ENCODE data around the gene REXO1. TPM values are rescaled to one million over a fixed set of nuclear protein-coding genes. Genes with fewer than 3 reads are reported as not detected.

REXO1 gene
- total and polyA plus RNA-seq, 2 of the 8 experiments (the other 6 are each of a cell fraction or from before 2014, with no cell fraction given): 42.4 to 44.3 TPM

DNA sequence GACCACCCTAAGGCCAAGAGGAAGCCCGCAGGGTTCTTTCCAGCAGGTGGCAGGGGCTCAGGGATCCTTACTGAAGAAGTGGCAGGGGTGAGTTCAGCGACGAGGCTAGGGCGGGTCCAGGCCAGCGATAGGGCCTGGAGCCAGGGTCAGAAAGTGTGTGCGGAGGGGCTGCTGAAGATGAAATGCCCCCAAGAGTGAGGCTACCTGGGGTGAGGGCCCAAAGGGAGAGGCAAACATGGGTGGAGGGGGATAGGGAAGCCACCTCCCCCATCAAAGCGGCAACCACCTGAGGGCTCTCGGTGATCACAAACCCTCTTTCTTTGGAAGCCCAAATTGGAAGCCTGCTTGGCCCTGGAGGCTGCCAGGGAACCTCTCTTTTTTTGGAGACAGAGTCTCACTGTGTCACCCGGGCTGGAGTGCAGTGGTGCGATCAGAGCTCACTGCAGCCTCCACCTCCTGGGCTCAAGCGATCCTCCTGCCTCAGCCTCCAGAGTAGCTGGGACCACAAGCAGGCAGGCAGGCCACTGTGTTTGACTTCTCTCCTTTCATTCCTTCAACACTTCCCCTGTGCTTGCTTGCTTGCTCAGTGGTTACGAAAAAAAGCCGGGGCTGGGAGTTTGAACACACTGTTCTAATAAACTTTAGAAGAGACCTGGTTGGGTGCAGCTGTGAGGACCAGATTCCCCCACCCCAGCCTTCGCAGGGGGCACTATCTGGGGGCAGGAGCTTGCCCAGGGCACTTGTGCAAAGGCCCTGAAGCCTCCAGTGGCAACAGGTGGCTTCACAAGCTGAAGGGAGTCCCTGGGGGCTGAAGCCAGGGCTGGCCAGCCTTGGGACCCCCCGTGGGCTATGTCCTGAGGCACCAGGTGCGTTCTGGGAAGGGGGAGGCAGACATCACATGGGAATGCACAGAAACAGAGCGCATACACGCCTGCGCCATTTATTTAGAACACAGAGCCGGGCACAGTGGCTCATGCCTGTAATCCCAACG is 34.8 kb downstream of the REXO1 start:
- CTCF ChIA-PET (ENCODE audit: partially characterized antibody): interaction anchor here (0.6 to 3.6 kb wide), 15 partner anchors 9 to 1844 kb away, joined by 3 to 48 read pairs (median 6); no protein-coding TSS in a partner anchor
- peak overlapping the region; percentile 63 to 94 for H3K4me2 ChIP-seq (ENCODE audit: insufficient read depth in 1 of 2, low read depth in 2 of 2, low read length in 2 of 2)
- H3K23me2 ChIP-seq (ENCODE audit: low read depth, low read length): peaks cover 2% of the 10 kb centered on the region
- no peak overlapping the region for H2AFZ ChIP-seq (ENCODE audit: low read length)
- peak overlapping the region; percentile 49 to 69 (median 56); a peak in 7 of 8 replicates for H3K4me3 ChIP-seq (ENCODE audit: extremely low read depth in 1 of 4, insufficient read depth in 2 of 4, low read depth in 3 of 4, low read length in 4 of 4)
- H4K5ac ChIP-seq (ENCODE audit: insufficient read length, low read depth, low read length): no peak overlapping the region
- H2AK5ac ChIP-seq (ENCODE audit: low read depth, low read length): no peak overlapping the region
- POLR2A ChIA-PET (ENCODE audit: partially characterized antibody): interaction anchor here (0.9 to 1.4 kb wide), 5 partner anchors 13 to 79 kb away, joined by 3 read pairs; no protein-coding TSS in a partner anchor
- no peak overlapping the region; the same call in 1 of the 2 replicates for H4K8ac ChIP-seq (ENCODE audit: extremely low read depth, insufficient read depth, low read length)
- H3K14ac ChIP-seq (ENCODE audit: insufficient read length): no peak overlapping the region
- H3K79me1 ChIP-seq (ENCODE audit: low read depth, low read length): no peaks in the 10 kb centered on the region; the same call in 1 of the 2 replicates
- H3K9ac ChIP-seq (replicated peaks in 1 of 4; ENCODE audit: extremely low read depth in 1 of 4, low read depth in 3 of 4, low read length in 3 of 4): peak overlapping the region in 1 of 4 experiments; percentile 12; a peak in 1 of 7 replicates
- H3K9me3 ChIP-seq (ENCODE audit: insufficient read depth in 2 of 2, low read depth in 1 of 2, low read length in 1 of 2): no peaks in the 10 kb centered on the region
- H2BK12ac ChIP-seq (ENCODE audit: low read depth, low read length): no peak overlapping the region
- H3K36me3 ChIP-seq (ENCODE audit: control insufficient read depth in 2 of 4, insufficient read depth in 4 of 4, low read length in 3 of 4): peaks cover 7 to 27% (median 11%) of the 10 kb centered on the region in 4 experiments; a peak in 6 of 8 replicates
- H4K20me1 ChIP-seq (replicated peaks in 1 of 2; ENCODE audit: control insufficient read depth in 1 of 2, insufficient read depth in 2 of 2, low read length in 2 of 2): peaks cover 2 to 3% of the 10 kb centered on the region in 2 experiments
- no peak for DNase-seq (ENCODE audit: low read depth in 1 of 2, low spot score in 2 of 2)
- WGBS, 2 experiments (ENCODE audit: extremely low coverage in 1 of 2, insufficient coverage in 1 of 2, insufficient read length in 1 of 2, insufficient replicate concordance in 2 of 2, low coverage in 1 of 2, low lambda C conversion rate in 2 of 2, missing lambda C conversion rate in 1 of 2): 63% methylated on average over 21 of the region's 21 CpGs; no CpG with 5 or more reads in 1 of the 2 experiments
- H4K91ac ChIP-seq (replicated peaks; ENCODE audit: insufficient read length, low read length): no peak overlapping the region
- H3K27ac ChIP-seq (ENCODE audit: low read depth, low read length): no peak overlapping the region; the same call in 1 of the 2 replicates
- H3K23ac ChIP-seq (ENCODE audit: insufficient read length): no peak overlapping the region
- H3K4me1 ChIP-seq (replicated peaks in 1 of 4; ENCODE audit: control insufficient read depth in 3 of 4, insufficient read depth in 4 of 4, low read length in 3 of 4): peaks cover 0 to 2% (median 0%) of the 10 kb centered on the region in 4 experiments; a peak in 3 of 7 replicates
- H2BK15ac ChIP-seq (ENCODE audit: low read length): no peak overlapping the region
- no peaks in the 10 kb centered on the region for H3K79me2 ChIP-seq (ENCODE audit: control insufficient read depth in 1 of 2, insufficient read depth in 2 of 2, low read length in 2 of 2)
- no peak overlapping the region for H3K56ac ChIP-seq (replicated peaks; ENCODE audit: insufficient read length, low read depth, low read length)
- H3K4ac ChIP-seq (replicated peaks; ENCODE audit: insufficient read length, low read depth, low read length): no peak overlapping the region
- no peak overlapping the region for H2BK120ac ChIP-seq (replicated peaks; ENCODE audit: low read depth, low read length)
- FAIRE-seq: no peak
- H2BK20ac ChIP-seq (ENCODE audit: low read length): no peak overlapping the region
- H2BK5ac ChIP-seq (ENCODE audit: low read depth, low read length): no peak overlapping the region
- H3K18ac ChIP-seq (ENCODE audit: extremely low read depth, low read length): no peak overlapping the region
- H3K27me3 ChIP-seq (replicated peaks in 1 of 4; ENCODE audit: control insufficient read depth in 3 of 4, extremely low read depth in 1 of 4, insufficient read depth in 3 of 4, low read length in 3 of 4): peaks cover 0 to 3% (median 0%) of the 10 kb centered on the region in 4 experiments; a peak in 3 of 7 replicates
- TF ChIP-seq NRF1 (IDR thresholded peaks at IDR 0.05; ENCODE audit: low read depth, low read length): no peak
- TF ChIP-seq SAP30 (IDR thresholded peaks at IDR 0.05; ENCODE audit: insufficient read depth, insufficient replicate concordance, low read length): peak; percentile 13
- no peak for TF ChIP-seq SP1 (IDR thresholded peaks at IDR 0.05; ENCODE audit: low read depth, low read length)
- no peak for TF ChIP-seq CHD2 (IDR thresholded peaks at IDR 0.05; ENCODE audit: low read length)

Data from H1 (cell line).